Non-pigmented ciliary epithelial cell (primary cell): ENCODE results near the gene PACSIN1.

Source experiments
- DNase-seq: peaks from one replicate; pipeline ENCODE4 v3.0.0-alpha.2; 2010; ENCODE audit warnings: low read depth

Gene PACSIN1

GRCh38 chr6:34562350-34562749 is 96.5 kb downstream of the PACSIN1 start:
- no peak for DNase-seq

GRCh38 chr6:34562861-34563512 is 97.1 kb downstream of the PACSIN1 start:
- no peak for DNase-seq

GRCh38 chr6:34563513-34563870 is 97.6 kb downstream of the PACSIN1 start:
- DNase-seq = no peak

DNA sequence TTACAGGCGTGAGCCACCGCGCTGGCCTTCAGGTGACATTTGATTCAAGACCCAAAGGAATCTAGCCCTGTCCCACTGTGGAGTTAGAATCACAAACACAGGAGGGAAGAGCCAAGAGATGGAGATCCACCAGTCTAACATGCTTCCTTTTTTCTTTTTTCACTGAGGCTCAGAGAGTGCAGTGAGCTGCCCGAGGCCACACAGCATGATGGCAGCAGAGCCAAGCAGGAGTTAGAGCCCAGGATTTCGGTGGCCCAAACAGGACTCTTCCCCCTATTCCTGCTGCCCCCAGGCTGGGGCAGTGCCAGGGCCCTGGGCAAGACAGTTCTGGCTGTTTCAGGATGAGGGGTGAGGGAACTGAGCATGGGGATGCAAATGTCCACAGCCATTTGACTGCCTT is 98.3 kb downstream of the PACSIN1 start:
- DNase-seq = no peak

DNA sequence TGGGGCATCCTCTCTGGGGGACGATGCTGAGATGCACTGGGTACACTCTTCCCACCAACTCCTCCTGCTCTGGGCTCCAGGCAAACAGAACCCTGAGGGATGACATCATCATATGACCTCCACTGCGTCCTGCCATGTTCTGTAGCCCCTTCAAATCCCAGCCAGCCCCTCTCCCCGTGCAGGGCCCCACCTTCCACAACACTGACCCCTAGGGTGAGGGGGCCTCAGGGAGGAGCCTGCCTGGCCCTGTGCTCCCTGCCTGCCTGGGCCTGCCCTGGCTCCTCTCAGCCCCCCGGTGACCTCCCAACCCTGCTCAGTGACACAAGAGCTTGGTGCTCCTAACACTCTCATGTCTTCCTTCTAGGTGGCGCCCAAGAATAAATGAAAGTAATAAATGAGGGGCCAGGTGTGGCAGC is 99.9 kb downstream of the PACSIN1 start:
- DNase-seq = no peak

GRCh38 chr6:34566830-34567546 is 101.1 kb downstream of the PACSIN1 start:
- no peak for DNase-seq

DNA sequence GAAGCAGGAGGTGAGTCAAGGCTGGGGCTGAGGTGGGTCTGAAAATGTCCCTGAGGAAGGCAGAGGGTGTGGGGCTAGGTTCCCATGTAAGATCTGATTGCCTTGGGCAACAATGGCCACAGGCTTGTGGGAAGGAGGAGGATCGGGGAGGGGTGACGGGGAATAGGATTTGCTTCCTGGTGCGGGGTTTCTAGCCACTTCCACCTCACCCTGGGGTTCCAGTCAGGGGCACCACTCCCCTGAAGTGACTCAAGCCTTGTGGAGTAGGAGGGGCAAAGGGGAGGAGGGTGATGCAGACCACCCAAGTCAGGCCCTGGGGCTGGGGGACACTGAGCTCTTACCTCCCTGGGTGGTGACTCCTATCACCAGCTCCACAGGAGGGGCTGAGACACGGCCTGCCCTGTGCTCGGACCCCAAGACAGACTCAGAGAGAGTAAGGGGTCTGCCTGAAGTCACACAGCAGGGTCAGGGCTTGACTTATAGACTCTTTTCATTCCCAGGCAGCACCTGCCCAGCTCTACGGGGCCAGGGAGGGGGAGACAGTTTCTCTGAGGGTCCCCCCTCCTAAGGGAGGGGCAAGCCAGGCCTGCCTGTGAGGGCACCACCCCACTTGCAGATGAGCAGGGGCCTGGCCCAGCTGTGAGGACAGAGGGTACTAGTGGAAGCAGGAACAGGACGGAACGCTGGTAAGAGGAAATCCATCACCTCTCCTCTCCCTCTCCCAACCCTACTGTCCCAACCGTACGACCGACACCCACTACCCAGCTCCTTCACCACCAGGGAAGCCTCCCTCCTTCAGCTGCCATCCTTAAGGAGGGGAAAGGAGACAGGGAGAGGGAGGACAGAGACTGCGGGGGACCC is 102.7 kb downstream of the PACSIN1 start:
- no peak for DNase-seq

DNA sequence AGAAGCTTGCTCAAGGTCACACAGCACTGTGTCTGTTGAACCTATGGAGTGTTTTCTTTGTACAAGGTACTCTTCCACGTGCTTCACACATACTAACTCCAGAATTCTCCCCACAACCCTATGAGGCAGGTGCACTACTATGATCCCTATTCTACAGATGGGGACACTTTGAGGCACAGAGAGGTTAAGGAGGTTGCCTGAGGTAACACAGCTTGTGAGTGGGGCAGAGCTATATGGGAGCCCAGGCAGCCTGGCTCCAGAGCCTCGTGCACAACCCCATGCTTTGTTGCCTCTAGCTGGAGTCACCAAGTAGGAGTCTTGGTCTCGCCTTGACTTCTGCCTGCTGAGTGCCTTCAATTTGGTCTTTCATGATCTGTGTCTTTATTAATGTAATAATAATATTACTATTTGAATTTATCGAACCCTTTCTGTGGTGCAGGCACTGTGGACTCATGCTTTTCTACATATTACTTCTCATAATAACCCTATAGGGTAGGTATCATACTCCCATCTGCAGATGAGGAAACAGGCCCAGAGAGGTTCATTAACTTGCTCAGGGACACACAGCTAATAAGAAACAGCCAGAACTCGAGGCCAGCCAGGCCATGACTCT is 103.6 kb downstream of the PACSIN1 start:
- no peak for DNase-seq

GRCh38 chr6:34570066-34570833 is 104.4 kb downstream of the PACSIN1 start:
- no peak for DNase-seq

GRCh38 chr6:34571388-34571787 is 105.5 kb downstream of the PACSIN1 start:
- DNase-seq = no peak

DNA sequence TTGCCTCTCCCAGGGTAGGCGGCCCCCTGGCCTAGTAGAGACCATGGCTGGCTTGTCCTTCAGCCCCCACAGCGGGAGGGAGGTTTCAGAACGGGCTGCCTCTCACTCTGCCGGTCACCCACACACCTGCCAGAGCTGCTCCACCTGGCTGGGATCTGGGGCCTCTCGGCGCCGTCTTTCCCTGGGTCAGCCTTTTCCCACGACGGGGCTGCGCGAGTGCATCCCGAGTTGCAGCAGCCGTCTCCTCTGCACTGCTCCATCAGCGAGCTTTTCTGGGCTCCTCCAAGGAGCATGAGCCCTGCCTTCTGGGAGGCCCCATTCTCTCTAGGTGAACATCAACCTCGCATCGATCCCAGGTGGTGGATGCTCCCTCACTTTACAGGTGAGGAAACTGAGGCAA is 106.1 kb downstream of the PACSIN1 start:
- no peak for DNase-seq

DNA sequence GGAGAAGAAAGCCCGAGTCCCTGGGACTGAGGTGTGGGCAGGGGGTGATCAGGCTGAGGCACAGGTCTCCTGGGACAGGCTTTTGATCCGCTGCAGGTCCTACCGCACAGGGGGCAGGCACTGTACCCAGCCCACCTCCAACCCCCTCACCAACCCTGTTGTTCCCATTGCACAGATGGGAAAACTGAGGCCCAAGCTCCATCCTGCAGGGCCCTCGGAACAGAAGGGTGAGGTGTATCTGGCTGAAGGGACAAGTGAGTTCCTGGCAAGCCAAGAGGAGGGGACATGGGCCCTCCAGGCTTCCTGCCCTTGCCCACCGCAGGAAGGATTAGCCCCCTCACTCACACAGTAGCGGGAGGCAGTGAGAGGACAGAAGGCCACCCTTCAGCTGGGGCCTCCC is 106.7 kb downstream of the PACSIN1 start:
- no peak for DNase-seq

DNA sequence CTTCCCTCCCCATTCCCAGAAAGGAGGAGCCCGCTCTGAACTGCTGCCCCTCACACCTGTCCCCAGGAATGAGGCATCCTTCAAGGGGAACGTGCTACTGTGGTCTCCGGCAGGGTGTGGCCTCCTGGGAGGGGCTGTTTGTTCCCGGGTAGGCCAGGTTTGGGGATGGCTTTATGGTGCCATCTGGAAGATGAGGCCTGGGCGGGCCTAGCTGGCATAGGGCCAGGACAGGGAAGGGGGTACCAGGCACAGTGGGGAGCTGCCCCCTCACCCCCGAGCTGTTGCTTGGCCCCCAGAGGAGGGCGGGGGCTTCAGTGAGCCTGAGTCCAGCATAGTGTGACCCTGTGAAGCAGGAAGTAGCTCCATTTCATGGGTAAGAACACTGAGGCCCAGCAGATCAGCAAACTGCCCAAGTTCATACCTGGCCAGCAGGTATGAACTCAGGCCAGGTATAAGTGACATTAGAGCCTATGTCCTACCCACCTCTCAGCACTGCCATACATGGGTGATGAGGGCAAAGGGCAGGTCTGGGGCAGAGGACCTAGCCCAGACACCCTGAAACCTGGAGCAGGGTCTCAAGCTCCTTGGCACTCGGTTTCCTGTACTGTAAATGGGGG is 107.8 kb downstream of the PACSIN1 start:
- no peak for DNase-seq

GRCh38 chr6:34574647-34575293 is 108.9 kb downstream of the PACSIN1 start:
- no peak for DNase-seq

- DNase-seq = no peak
These were observed 109.5 kb downstream of the PACSIN1 start for GRCh38 chr6:34575326-34575725.

DNA sequence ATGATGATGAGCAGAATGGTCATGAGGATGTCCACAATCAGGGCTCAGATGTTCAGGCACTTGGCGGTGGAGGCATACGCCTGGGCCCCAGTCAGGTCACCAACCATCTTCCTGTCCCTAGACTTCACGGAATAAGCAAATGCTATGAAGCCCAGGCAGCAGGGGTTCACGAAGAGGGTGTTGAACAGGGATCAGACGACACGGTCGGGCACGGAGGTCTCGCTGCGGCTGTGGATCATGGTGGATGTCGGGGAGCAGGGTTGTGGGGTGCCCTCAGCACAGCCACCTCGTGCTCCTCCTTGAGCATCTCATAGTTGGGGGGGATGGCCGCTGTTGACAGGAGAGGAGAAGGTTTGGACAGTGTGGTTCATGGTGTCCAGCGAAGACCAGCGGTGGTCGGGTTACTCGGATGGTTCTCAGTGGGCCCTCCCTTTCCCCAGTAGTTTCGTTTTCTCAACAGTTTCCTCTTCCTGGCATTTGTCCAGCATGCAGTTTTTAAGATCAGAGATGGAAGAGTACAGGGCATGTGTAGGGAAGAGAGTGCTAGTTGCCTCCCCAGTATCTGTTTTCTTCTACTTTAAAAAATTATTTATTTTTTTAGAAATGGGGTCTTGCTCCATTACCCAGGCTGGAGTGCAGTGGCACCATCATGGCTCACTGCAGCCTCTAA is 110.5 kb downstream of the PACSIN1 start:
- no peak for DNase-seq

DNA sequence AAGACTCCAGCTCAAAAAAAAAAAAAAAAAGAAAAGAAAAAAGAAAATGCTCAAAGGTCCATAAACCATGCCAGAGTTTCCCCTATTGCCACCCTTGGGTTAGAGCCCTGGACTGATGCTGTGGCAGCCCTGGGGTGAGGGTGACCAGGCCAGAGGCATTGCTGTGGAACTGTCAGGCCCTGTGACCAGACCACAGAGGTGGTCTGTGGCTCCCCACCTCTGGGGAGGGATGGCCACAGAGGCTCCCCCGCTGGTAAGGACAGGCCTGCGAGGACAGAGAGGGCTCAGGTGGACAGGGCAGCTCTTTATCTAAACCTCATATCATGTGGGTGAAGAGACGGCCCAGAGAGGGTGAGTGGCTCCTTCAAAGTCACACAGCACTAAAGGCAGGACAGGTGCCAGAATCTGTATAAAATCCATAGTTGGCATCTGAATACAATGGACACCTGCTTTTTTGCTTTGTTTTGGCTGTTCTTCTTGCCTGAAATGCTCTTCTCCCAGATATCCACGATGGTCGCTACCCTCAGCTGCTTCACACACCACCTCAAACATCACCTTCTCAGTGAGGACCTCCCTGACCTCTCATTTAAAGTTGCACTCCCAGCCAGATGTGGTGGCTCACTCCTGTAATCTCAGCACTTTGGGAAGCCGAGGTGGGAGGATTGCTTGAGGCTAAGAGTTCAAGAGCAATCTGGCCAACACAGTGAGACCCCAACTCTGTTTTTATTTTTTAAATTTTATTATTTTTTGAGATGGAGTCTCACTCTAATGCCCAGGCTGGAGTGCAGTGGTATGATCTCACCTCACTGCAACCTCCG is 112.8 kb downstream of the PACSIN1 start:
- no peak for DNase-seq

GRCh38 chr6:34580707-34581560 is 115.1 kb downstream of the PACSIN1 start:
- DNase-seq = no peak
